Subcutaneous adipose tissue (tissue), 4 donors: ENCODE results near the gene CTTNBP2NL. TPM values are rescaled to one million over a fixed set of nuclear protein-coding genes. Genes with fewer than 3 reads are reported as not detected.

Experiments used
- CTCF ChIP-seq: fragments of 450-650 bp; IDR thresholded peaks from one replicate; pipeline ENCODE4 v1.5.1; 2016; ENCODE audit warnings: low read depth, mild to moderate bottlenecking, control low read depth, antibody characterized with exemption, moderate library complexity
- total RNA-seq, 4 donors: library from RNA; depleted of rRNA; stranded (reverse); fragments of >200 nt; gene quantifications; one replicate each; pipeline ENCODE4 v1.1.0, GENCODE V29; 2016

CTTNBP2NL gene
- total RNA-seq, 4 donors from 2014 or later, result 27.1 to 72.7 (median 31.6) TPM

GRCh38 chr1:112477550-112477949, 81.5 kb downstream of the CTTNBP2NL start:
- no peak for TF ChIP-seq CTCF

- TF ChIP-seq CTCF, result no peak
Observed at GRCh38 chr1:112478314-112478713, 82.3 kb downstream of the CTTNBP2NL start.

- no peak for TF ChIP-seq CTCF
Observed at GRCh38 chr1:112488141-112488540, 92.1 kb downstream of the CTTNBP2NL start.

GRCh38 chr1:112492076-112492475, 96.1 kb downstream of the CTTNBP2NL start:
- no peak for TF ChIP-seq CTCF

- no peak for TF ChIP-seq CTCF
Observed at GRCh38 chr1:112493351-112493750, 97.3 kb downstream of the CTTNBP2NL start.

GRCh38 chr1:112496290-112496689, 100.3 kb downstream of the CTTNBP2NL start:
- no peak for TF ChIP-seq CTCF

GRCh38 chr1:112501810-112502641, 106.0 kb downstream of the CTTNBP2NL start:
- TF ChIP-seq CTCF, result no peak
